NK-92 (cell line): ENCODE measurements around the gene RAPGEF2.
"Not testable (repeated sequence)": the region's sequence is repeated elsewhere in the genome, so short reads cannot be mapped to it uniquely, and the experiment has no call there.

Experiments
- DNase-seq: peaks from one replicate; lab custom pipeline; 2025; ENCODE audit not compliant: unreplicated experiment; lab: John Stamatoyannopoulos, UW

Gene RAPGEF2

GRCh38 chr4:159235779-159236368 is 133.0 kb downstream of the RAPGEF2 start:
- no peak for DNase-seq

GRCh38 chr4:159237975-159238374 is 135.1 kb downstream of the RAPGEF2 start:
- DNase-seq, result no peak

GRCh38 chr4:159238631-159239030 is 135.8 kb downstream of the RAPGEF2 start:
- DNase-seq, result no peak

- DNase-seq, result no peak
These were observed 136.8 kb downstream of the RAPGEF2 start for GRCh38 chr4:159239629-159240028.

GRCh38 chr4:159240046-159240445 is 137.2 kb downstream of the RAPGEF2 start:
- no peak for DNase-seq

- no peak for DNase-seq
These were observed 137.8 kb downstream of the RAPGEF2 start for GRCh38 chr4:159240687-159241086.

- DNase-seq, result no peak
These were observed 139.5 kb downstream of the RAPGEF2 start for GRCh38 chr4:159242427-159242826.

GRCh38 chr4:159248384-159249178 is 145.7 kb downstream of the RAPGEF2 start:
- no peak for DNase-seq

GRCh38 chr4:159250751-159251325 is 148.0 kb downstream of the RAPGEF2 start:
- DNase-seq, result no peak

- not testable (repeated sequence) for DNase-seq
These were observed 148.7 kb downstream of the RAPGEF2 start for GRCh38 chr4:159251580-159251979.

- DNase-seq, result no peak
These were observed 149.6 kb downstream of the RAPGEF2 start for GRCh38 chr4:159252491-159252890.

- DNase-seq, result no peak
These were observed 153.2 kb downstream of the RAPGEF2 start for GRCh38 chr4:159256037-159256436.

GRCh38 chr4:159258889-159259560 is 156.1 kb downstream of the RAPGEF2 start:
- DNase-seq, result no peak

GRCh38 chr4:159264057-159264456 is 161.2 kb downstream of the RAPGEF2 start:
- no peak for DNase-seq

GRCh38 chr4:159266981-159267868 is 164.3 kb downstream of the RAPGEF2 start:
- DNase-seq, result no peak

- no peak for DNase-seq
These were observed 165.0 kb downstream of the RAPGEF2 start for GRCh38 chr4:159267869-159268285.

- no peak for DNase-seq
These were observed 165.7 kb downstream of the RAPGEF2 start for GRCh38 chr4:159268607-159269006.

- DNase-seq, result no peak
These were observed 166.2 kb downstream of the RAPGEF2 start for GRCh38 chr4:159269116-159269515.

- DNase-seq, result no peak
These were observed 167.1 kb downstream of the RAPGEF2 start for GRCh38 chr4:159269956-159270355.

- no peak for DNase-seq
These were observed 169.0 kb downstream of the RAPGEF2 start for GRCh38 chr4:159271856-159272255.
